ENCODE results near the gene MAB21L3. TPM values are rescaled to one million over a fixed set of nuclear protein-coding genes. Genes with fewer than 3 reads are reported as not detected.
"Not testable (repeated sequence)": the region's sequence is repeated elsewhere in the genome, so short reads cannot be mapped to it uniquely, and the experiment has no call there.

Gene MAB21L3
- total RNA-seq, 1 experiment from 2014 or later, result not detected

DNA sequence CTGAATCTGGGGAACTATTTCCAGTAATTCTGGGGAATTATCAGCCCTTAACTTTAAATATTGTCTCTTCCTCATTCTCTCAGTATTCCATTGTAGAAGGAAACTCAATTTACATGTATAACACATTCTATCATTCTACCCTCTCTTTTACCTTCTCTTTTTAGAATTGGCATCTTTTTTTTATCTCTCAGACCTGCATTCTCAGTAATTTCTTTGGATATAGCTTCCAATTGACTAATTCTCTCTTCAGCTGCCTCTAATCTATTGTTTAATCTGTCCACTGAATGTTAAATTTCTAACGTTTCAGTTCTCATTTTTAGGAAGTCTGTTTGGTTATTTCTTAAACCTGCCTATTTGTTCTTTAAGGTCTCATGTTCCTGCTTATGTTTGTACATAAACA, 33.0 kb downstream of the MAB21L3 start:
- Mint-ChIP-seq H3K27ac (no peak overlapping the region), H3K4me1 (peaks cover 8 to 13% of the 10 kb centered on the region in 2 experiments), H3K36me3 (ENCODE audit: insufficient read depth in 1 of 3, low read depth in 3 of 3) (peaks cover 2 to 28% (median 16%) of the 10 kb centered on the region in 3 experiments; a peak in 6 of 7 replicates), H3K4me3 (no peak overlapping the region), H3K9me3 (peaks cover 26 to 28% of the 10 kb centered on the region in 2 experiments), H3K27me3 (ENCODE audit: low read depth) (no peaks in the 10 kb centered on the region; the same call in 1 of the 2 replicates)
- no peak overlapping the region for H3T11ph ChIP-seq (ENCODE audit: low read length)
- no peak overlapping the region for H3K14ac ChIP-seq (ENCODE audit: insufficient read depth, low read length)
- H2AK5ac ChIP-seq (ENCODE audit: insufficient read length, low read length), result no peak overlapping the region
- H3K4me1 ChIP-seq (ENCODE audit: insufficient read depth, low read length), result no peaks in the 10 kb centered on the region
- H2AFZ ChIP-seq (ENCODE audit: low read length), result no peak overlapping the region
- H3K27me3 ChIP-seq (ENCODE audit: insufficient read depth, low read length), result no peaks in the 10 kb centered on the region
- no peak overlapping the region for H2BK12ac ChIP-seq (ENCODE audit: insufficient read length, low read depth, low read length)
- H3K56ac ChIP-seq (ENCODE audit: insufficient read length, low read depth, low read length), result no peak overlapping the region
- H3K18ac ChIP-seq (ENCODE audit: insufficient read length, low read depth, low read length), result no peak overlapping the region
- no peak overlapping the region for H4K91ac ChIP-seq (ENCODE audit: insufficient read length, low read depth, low read length)
- no peak overlapping the region for H3K4ac ChIP-seq (ENCODE audit: low read depth, low read length)
- no peak for DNase-seq
- H4K8ac ChIP-seq (replicated peaks; ENCODE audit: insufficient read length, low read depth, low read length), result no peak overlapping the region
- TF ChIP-seq, protein P1, sequence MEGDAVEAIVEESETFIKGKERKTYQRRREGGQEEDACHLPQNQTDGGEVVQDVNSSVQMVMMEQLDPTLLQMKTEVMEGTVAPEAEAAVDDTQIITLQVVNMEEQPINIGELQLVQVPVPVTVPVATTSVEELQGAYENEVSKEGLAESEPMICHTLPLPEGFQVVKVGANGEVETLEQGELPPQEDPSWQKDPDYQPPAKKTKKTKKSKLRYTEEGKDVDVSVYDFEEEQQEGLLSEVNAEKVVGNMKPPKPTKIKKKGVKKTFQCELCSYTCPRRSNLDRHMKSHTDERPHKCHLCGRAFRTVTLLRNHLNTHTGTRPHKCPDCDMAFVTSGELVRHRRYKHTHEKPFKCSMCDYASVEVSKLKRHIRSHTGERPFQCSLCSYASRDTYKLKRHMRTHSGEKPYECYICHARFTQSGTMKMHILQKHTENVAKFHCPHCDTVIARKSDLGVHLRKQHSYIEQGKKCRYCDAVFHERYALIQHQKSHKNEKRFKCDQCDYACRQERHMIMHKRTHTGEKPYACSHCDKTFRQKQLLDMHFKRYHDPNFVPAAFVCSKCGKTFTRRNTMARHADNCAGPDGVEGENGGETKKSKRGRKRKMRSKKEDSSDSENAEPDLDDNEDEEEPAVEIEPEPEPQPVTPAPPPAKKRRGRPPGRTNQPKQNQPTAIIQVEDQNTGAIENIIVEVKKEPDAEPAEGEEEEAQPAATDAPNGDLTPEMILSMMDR (conservative IDR thresholded peaks at IDR 0.05), result no peak
- no CpG with 5 or more reads among the region's 1 CpG for WGBS (ENCODE audit: extremely low coverage, insufficient read length, low lambda C conversion rate)
- no peaks in the 10 kb centered on the region for H3K79me2 ChIP-seq (ENCODE audit: insufficient read depth, low read length)
- no peak overlapping the region for H3K9ac ChIP-seq (ENCODE audit: extremely low read depth, insufficient read length, low read length)
- no peaks in the 10 kb centered on the region for H4K20me1 ChIP-seq (ENCODE audit: control insufficient read depth, insufficient read depth, insufficient read length)
- no peaks in the 10 kb centered on the region for H3K23me2 ChIP-seq (ENCODE audit: insufficient read length, low read depth, low read length, poor library complexity, severe bottlenecking)
- no peak overlapping the region for H3K4me2 ChIP-seq (ENCODE audit: insufficient read depth, insufficient read length, low read length)
- no peak overlapping the region for H3K27ac ChIP-seq (ENCODE audit: insufficient read length, low read depth, low read length)
- no peaks in the 10 kb centered on the region for H3K9me3 ChIP-seq (ENCODE audit: control insufficient read depth, low read depth, low read length)
- no peak overlapping the region for H2BK120ac ChIP-seq (ENCODE audit: low read depth, low read length, poor library complexity, severe bottlenecking)
- no peak overlapping the region for H3K23ac ChIP-seq (ENCODE audit: insufficient read length, low read depth, low read length)
- H3K79me1 ChIP-seq (ENCODE audit: insufficient read depth, low read depth, low read length, poor library complexity, severe bottlenecking), result no peaks in the 10 kb centered on the region
- H4K5ac ChIP-seq (ENCODE audit: insufficient read length, low read depth, low read length), result no peak overlapping the region
- H2BK15ac ChIP-seq (ENCODE audit: low read depth, low read length), result no peak overlapping the region
- no peak overlapping the region for H2BK5ac ChIP-seq (ENCODE audit: insufficient read length, low read length)
- no peak overlapping the region for H2BK20ac ChIP-seq (ENCODE audit: low read depth, low read length, poor library complexity, severe bottlenecking)

DNA sequence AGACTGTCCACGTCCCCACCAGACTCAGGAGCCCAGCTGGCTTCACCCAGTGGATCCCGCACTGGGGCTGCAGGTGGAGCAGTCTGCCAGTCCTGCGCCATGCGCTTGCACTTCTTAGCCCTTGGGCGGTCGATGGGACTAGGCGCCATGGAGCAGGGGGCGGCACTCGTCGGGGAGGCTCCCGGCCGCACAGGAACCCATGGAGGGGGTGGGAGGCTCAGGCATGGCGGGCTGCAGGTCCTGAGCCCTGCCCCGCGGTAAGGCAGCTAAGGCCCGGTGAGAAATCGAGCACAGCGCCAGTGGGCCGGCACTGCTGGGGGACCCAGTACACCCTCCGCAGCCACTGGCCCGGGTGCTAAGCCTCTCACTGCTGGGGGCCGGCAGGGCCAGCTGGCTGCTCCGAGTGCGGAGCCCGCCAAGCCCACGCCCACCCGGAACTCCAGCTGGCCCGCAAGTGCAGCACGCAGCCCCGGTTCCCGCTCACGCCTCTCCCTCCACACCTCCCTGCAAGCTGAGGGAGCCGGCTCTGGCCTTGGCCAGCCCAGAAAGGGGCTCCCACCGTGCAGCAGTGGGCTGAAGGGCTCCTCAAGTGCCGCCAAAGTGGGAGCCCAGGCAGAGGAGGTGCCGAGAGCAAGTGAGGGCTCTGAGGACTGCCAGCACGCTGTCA, 35.4 kb downstream of the MAB21L3 start:
- H4K91ac ChIP-seq (ENCODE audit: insufficient read length, low read depth, low read length); H3K23me2 ChIP-seq (ENCODE audit: insufficient read length, low read depth, low read length, poor library complexity, severe bottlenecking); H4K5ac ChIP-seq (ENCODE audit: insufficient read length, low read depth, low read length); H3K79me2 ChIP-seq (ENCODE audit: insufficient read depth, low read length); H3K27me3 ChIP-seq (ENCODE audit: insufficient read depth, low read length); H3K9me3 ChIP-seq (ENCODE audit: control insufficient read depth, low read depth, low read length); H3K23ac ChIP-seq (ENCODE audit: insufficient read length, low read depth, low read length); H2BK15ac ChIP-seq (ENCODE audit: low read depth, low read length); H3K14ac ChIP-seq (ENCODE audit: insufficient read depth, low read length); H2AK5ac ChIP-seq (ENCODE audit: insufficient read length, low read length); H3K27me3 Mint-ChIP-seq (ENCODE audit: low read depth); H3K4me2 ChIP-seq (ENCODE audit: insufficient read depth, insufficient read length, low read length); H3K4me1 Mint-ChIP-seq; H3K79me1 ChIP-seq (ENCODE audit: insufficient read depth, low read depth, low read length, poor library complexity, severe bottlenecking); H2BK12ac ChIP-seq (ENCODE audit: insufficient read length, low read depth, low read length); H4K8ac ChIP-seq (replicated peaks; ENCODE audit: insufficient read length, low read depth, low read length); H4K20me1 ChIP-seq (ENCODE audit: control insufficient read depth, insufficient read depth, insufficient read length); H2BK5ac ChIP-seq (ENCODE audit: insufficient read length, low read length); H2BK20ac ChIP-seq (ENCODE audit: low read depth, low read length, poor library complexity, severe bottlenecking); H3K56ac ChIP-seq (ENCODE audit: insufficient read length, low read depth, low read length); H3T11ph ChIP-seq (ENCODE audit: low read length); H3K4me3 Mint-ChIP-seq; H3K4ac ChIP-seq (ENCODE audit: low read depth, low read length); H2BK120ac ChIP-seq (ENCODE audit: low read depth, low read length, poor library complexity, severe bottlenecking); H3K18ac ChIP-seq (ENCODE audit: insufficient read length, low read depth, low read length); H3K27ac ChIP-seq (ENCODE audit: insufficient read length, low read depth, low read length); H3K4me1 ChIP-seq (ENCODE audit: insufficient read depth, low read length); H3K27ac Mint-ChIP-seq; H3K9ac ChIP-seq (ENCODE audit: extremely low read depth, insufficient read length, low read length); H2AFZ ChIP-seq (ENCODE audit: low read length); DNase-seq: not testable (repeated sequence)
- H3K36me3 Mint-ChIP-seq (ENCODE audit: insufficient read depth in 1 of 3, low read depth in 3 of 3), result peaks cover 2 to 28% (median 16%) of the 10 kb centered on the region in 3 experiments; a peak in 6 of 7 replicates
- peaks cover 26 to 28% of the 10 kb centered on the region in 2 experiments for H3K9me3 Mint-ChIP-seq
- no CpG with 5 or more reads among the region's 37 CpGs for WGBS (ENCODE audit: extremely low coverage, insufficient read length, low lambda C conversion rate)
